Renal cortex interstitium (tissue), 11 donors: ENCODE results near the gene PDGFA. TPM values are rescaled to one million over a fixed set of nuclear protein-coding genes. Genes with fewer than 3 reads are reported as not detected.

Source experiments
- DNase-seq, 11 donors: peaks; one replicate each; pipeline ENCODE4 v3.0.0-alpha.2; 2013; ENCODE audit warnings: low read depth in 9 of 11, low spot score in 4 of 11; ENCODE audit errors: extremely low read depth in 1 of 11
- polyA plus RNA-seq, 3 donors: library from polyadenylated mRNA; unstranded; fragments of 120-200 nt; gene quantifications; one replicate each; pipeline ENCODE4 v1.2.1, GENCODE V29; 2013; ENCODE audit not compliant: insufficient read length in 3 of 3

Gene PDGFA
- polyA plus RNA-seq, 3 donors, result 42.8 to 49.1 (median 45.0) TPM

GRCh38 chr7:471866-472639, 47.6 kb downstream of the PDGFA start:
- peak in 7 of 11 donors; percentile 75 to 86 (median 82) for DNase-seq

GRCh38 chr7:471191-471865, 48.3 kb downstream of the PDGFA start:
- no peak for DNase-seq

GRCh38 chr7:469563-469961, 50.1 kb downstream of the PDGFA start:
- no peak for DNase-seq

GRCh38 chr7:468681-469562, 50.7 kb downstream of the PDGFA start:
- no peak for DNase-seq

- no peak for DNase-seq
Observed at GRCh38 chr7:467856-468545, 51.6 kb downstream of the PDGFA start.

- DNase-seq, result no peak
Observed at GRCh38 chr7:467393-467828, 52.2 kb downstream of the PDGFA start.

GRCh38 chr7:466465-467191, 53.0 kb downstream of the PDGFA start:
- DNase-seq, result no peak

GRCh38 chr7:465710-466400, 53.8 kb downstream of the PDGFA start:
- DNase-seq, result no peak

- peak in 8 of 11 donors; percentile 73 to 90 (median 82) for DNase-seq
Observed at GRCh38 chr7:464454-465401, 54.9 kb downstream of the PDGFA start.

- DNase-seq, result no peak
Observed at GRCh38 chr7:463817-464453, 55.7 kb downstream of the PDGFA start.

GRCh38 chr7:463362-463781, 56.3 kb downstream of the PDGFA start:
- no peak for DNase-seq

GRCh38 chr7:462173-463103, 57.2 kb downstream of the PDGFA start:
- no peak for DNase-seq

- no peak for DNase-seq
Observed at GRCh38 chr7:461453-462172, 58.0 kb downstream of the PDGFA start.

GRCh38 chr7:461117-461452, 58.6 kb downstream of the PDGFA start:
- DNase-seq, result no peak
